Breast epithelium (tissue), 3 donors: ENCODE results near the gene PBX3.

Experiments used
- POLR2A ChIP-seq: fragments of 450-650 bp; IDR thresholded peaks from one replicate; pipeline ENCODE4 v1.6.1; 2016; ENCODE audit warnings: antibody characterized with exemption, mild to moderate bottlenecking, moderate library complexity
- POLR2AphosphoS5 ChIP-seq, 3 donors: sonication (generic); formaldehyde crosslinking; IDR thresholded peaks; one replicate each; pipeline ENCODE4 v1.6.1; 2017; ENCODE audit warnings: antibody characterized with exemption in 3 of 3
- TF ChIP-seq, protein P1 (sequence below), 3 donors: fragments of 450-650 bp; IDR thresholded peaks; one replicate each; pipeline ENCODE4 v1.5.1; 2016 to 2017; ENCODE audit warnings: antibody characterized with exemption in 3 of 3, mild to moderate bottlenecking in 3 of 3, moderate library complexity in 3 of 3

DNA sequence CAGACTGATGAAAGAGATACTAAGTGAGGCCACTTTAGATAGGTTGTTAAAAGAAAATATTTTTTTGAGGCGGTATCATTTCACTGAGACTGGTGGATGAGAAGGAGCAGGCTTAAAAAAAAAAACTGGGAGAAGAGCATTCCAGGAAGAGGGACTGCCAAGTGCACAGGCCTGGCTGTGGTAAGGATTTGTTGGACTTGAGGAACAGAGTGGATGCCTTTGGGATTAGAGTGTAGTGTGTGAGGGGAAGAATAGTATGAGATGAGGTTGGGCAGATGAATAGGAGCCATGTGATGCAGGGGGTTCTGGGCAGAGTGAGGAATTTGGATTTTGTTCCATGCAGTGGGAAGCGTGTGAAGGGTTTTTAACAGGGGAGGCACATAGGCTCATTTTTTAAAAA is 57.9 kb downstream of the PBX3 start:
- TF ChIP-seq POLR2A: no peak
- TF ChIP-seq, protein P1, sequence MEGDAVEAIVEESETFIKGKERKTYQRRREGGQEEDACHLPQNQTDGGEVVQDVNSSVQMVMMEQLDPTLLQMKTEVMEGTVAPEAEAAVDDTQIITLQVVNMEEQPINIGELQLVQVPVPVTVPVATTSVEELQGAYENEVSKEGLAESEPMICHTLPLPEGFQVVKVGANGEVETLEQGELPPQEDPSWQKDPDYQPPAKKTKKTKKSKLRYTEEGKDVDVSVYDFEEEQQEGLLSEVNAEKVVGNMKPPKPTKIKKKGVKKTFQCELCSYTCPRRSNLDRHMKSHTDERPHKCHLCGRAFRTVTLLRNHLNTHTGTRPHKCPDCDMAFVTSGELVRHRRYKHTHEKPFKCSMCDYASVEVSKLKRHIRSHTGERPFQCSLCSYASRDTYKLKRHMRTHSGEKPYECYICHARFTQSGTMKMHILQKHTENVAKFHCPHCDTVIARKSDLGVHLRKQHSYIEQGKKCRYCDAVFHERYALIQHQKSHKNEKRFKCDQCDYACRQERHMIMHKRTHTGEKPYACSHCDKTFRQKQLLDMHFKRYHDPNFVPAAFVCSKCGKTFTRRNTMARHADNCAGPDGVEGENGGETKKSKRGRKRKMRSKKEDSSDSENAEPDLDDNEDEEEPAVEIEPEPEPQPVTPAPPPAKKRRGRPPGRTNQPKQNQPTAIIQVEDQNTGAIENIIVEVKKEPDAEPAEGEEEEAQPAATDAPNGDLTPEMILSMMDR (IDR thresholded peaks at IDR 0.05): no peak
- TF ChIP-seq POLR2AphosphoS5 (IDR thresholded peaks at IDR 0.05): no peak
